Measurements from ENCODE around the gene SEH1L.

Gene SEH1L

DNA sequence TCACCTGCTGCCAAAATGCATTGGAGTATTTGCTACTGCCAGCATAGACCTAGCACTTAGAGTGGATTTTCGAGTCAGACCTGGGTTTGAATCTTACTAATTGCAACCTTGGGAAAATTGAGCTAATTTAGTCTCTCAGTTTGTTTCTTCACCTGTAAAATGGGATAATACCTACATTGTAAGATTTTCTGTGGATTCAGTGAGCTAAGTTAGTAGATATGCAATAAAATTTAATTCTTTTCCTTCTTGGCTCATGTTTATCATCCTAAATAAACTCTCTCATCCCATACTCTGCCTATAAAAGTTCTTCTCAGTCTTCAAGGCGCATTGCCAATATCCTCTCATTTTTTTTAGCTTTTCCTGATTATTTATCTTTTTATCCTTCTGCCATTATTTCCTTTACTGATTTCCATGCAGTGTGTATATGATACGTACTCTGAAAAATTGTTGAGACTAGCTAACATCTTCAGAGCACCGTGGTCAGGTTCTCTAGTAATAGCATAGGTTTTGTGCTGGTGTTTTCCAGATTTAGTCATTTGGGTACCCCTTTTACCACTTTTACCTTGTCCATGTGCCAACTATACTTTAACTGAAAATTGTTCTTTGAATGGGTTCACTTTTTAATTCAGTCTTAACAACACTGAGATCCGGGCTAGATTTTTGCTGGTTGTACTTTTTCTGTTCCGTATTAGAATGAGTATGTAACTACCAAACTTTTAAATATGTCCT, 50.7 kb downstream of the SEH1L start:
- H3K36me3 Mint-ChIP-seq: no peaks in the 10 kb centered on the region
- peak overlapping the region; percentile 13 for H3K4me3 Mint-ChIP-seq
- peaks cover 8% of the 10 kb centered on the region for H3K4me1 Mint-ChIP-seq
- ATAC-seq: peak; percentile 93
- H3K9me3 Mint-ChIP-seq: no peaks in the 10 kb centered on the region
- no peak for DNase-seq (ENCODE audit: low spot score in 2 of 2)
- H3K27ac Mint-ChIP-seq: peak overlapping the region; percentile 1

DNA sequence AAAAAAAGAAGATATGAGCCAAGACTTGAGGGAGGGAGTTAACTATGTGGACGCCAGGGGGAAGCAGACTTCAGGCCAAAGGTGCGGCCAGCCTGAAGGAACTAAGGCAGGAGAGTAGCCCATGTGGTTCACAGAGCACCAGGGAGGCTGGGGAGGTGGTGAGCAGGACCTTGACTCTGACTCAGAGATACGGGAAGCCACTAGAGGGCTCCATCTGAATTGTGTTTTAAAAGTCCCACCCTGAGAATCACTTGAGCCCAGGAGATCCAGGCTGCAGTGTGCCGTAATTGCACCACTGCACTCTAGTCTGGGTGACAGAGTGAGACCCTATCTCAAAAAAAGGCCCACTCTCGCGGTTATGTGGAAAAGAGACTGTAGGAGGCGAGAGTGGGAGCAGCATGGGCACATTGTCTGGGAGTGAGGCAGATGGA, 55.7 kb downstream of the SEH1L start:
- Mint-ChIP-seq H3K27ac (no peak overlapping the region), H3K4me3 (no peak overlapping the region), H3K4me1 (peaks cover 13% of the 10 kb centered on the region), H3K36me3 (peaks cover 16% of the 10 kb centered on the region), H3K9me3 (no peaks in the 10 kb centered on the region)
- no peak for DNase-seq (ENCODE audit: low spot score in 2 of 2)
- ATAC-seq: peak; percentile 63

DNA sequence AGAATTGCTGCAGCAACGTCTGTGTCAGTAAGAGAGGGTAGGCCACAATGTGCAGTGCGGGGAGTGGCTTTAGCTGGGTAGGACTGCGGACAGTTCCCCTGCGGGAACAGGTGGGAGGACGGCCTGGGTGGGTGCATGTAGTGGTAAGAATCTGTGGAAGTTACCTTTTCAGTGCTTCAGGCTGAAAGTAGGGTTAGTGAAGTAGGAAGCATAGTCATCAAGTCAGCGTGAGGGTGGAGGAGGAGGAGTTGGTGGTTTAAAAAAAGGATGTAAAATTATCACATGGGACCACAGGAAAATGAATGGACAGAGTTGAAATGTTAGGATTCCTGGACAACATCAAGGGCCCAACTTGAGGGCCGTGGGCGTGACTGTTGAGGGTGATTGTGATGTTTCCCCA, 56.6 kb downstream of the SEH1L start:
- no peak overlapping the region for H3K4me3 Mint-ChIP-seq
- no peak overlapping the region for H3K27ac Mint-ChIP-seq
- peaks cover 25% of the 10 kb centered on the region for H3K36me3 Mint-ChIP-seq
- no peak for DNase-seq (ENCODE audit: low spot score in 2 of 2)
- peaks cover 8% of the 10 kb centered on the region for H3K4me1 Mint-ChIP-seq
- H3K9me3 Mint-ChIP-seq: no peaks in the 10 kb centered on the region
- no peak for ATAC-seq

DNA sequence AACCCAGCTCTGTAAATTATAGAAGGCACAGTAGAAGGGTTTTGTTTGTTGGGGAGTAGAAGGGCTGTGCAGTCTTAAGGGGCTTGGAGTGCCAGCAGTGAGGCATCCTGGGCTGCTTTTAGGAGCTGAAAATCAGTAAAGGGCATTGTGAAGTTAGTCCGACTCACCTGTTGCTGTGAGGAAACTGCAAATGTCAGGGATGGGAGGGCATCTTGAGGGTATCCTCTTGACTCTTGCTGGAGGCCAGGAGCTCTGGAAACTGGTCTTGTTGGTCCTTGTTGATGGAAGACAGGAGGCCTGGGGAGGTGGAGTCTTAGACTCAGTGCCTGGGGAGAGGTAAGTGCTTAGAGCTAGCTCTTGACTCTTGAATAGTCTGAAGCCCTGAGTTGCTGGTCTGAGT, 57.5 kb downstream of the SEH1L start:
- no peaks in the 10 kb centered on the region for H3K9me3 Mint-ChIP-seq
- no peak overlapping the region for H3K27ac Mint-ChIP-seq
- no peak overlapping the region for H3K4me3 Mint-ChIP-seq
- H3K4me1 Mint-ChIP-seq: peaks cover 8% of the 10 kb centered on the region
- no peak for DNase-seq (ENCODE audit: low spot score in 2 of 2)
- H3K36me3 Mint-ChIP-seq: peaks cover 34% of the 10 kb centered on the region
- ATAC-seq: no peak

DNA sequence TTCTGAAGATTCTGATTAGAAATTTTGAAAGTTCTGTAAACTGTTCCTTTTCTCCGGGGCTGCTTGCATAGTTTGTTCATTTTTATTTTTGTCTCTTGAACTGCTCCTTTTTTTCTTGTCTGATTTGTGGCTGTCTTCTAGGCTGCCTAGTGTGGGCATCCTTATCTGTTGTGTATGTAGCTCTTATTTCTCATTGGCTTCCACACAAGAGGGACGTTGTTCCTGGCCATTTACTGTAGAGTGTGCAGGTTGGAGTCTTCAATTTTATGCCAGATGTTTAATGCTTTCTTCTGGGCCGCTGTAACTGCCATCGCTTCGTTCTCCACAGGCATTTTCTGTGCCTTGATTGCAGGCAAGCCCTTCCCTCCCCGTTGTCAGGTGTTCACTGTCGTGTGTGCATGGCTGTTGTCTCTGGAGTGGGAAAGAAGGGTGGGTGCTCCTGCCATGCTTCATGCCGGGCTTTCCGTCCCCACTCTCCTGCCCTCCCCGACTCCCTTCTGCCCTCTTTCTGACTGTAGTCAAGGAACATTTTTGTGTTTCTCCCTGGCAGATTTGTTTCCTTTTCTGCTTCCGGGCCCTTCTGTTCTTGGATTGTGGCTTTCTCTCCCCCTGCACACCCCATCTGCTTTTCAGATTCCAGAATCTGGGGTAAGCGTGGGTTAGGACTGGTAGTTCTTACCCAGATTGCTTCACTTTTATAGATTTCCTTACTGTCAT, 58.9 kb downstream of the SEH1L start:
- DNase-seq (ENCODE audit: low spot score in 2 of 2): no peak
- no peak overlapping the region for H3K4me3 Mint-ChIP-seq
- no peaks in the 10 kb centered on the region for H3K9me3 Mint-ChIP-seq
- H3K4me1 Mint-ChIP-seq: peaks cover 8% of the 10 kb centered on the region
- peaks cover 48% of the 10 kb centered on the region for H3K36me3 Mint-ChIP-seq
- no peak overlapping the region for H3K27ac Mint-ChIP-seq
- no peak for ATAC-seq

DNA sequence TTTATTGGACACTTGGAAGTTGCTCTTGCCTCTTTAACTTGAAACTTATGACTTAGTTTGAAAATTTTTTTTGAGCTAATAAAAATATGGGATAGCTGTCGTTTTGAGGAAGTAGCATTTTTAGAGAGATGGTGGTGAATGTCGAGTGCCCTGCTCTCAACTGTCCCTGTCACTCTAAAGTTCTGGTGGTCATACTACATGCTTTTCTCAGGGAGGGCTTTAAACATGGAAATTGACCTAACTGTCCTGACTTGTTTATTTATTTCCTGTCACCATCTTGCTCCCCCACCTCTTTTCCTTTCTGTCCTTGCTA, 59.4 kb downstream of the SEH1L start:
- ATAC-seq (no peak), DNase-seq (ENCODE audit: low spot score in 2 of 2) (no peak)
- Mint-ChIP-seq H3K36me3 (peaks cover 53% of the 10 kb centered on the region), H3K4me1 (peaks cover 8% of the 10 kb centered on the region), H3K27ac (no peak overlapping the region), H3K9me3 (no peaks in the 10 kb centered on the region), H3K4me3 (no peak overlapping the region)

DNA sequence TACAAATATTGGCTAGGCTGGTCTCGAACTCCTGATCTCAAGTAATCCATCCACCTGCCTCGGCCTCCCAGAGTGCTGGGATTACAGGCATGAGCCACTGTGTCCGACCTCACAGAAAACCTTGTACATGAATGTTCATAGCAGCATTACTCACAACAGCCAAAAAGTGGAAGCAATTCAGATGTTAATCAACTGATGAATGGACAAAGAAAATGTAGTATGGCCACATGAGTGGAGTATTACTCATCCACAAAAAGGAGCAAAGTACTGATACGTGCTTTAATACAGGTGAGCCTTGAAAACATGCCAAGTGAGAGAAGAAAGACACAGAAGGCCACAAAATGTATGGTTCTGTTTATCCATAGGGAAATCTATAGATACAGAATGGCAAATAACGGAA, 63.9 kb downstream of the SEH1L start:
- Mint-ChIP-seq H3K27ac (no peak overlapping the region), H3K4me3 (no peak overlapping the region), H3K9me3 (no peaks in the 10 kb centered on the region), H3K4me1 (peaks cover 3% of the 10 kb centered on the region), H3K36me3 (peaks cover 89% of the 10 kb centered on the region)
- ATAC-seq: no peak
- no peak for DNase-seq (ENCODE audit: low spot score in 2 of 2)

DNA sequence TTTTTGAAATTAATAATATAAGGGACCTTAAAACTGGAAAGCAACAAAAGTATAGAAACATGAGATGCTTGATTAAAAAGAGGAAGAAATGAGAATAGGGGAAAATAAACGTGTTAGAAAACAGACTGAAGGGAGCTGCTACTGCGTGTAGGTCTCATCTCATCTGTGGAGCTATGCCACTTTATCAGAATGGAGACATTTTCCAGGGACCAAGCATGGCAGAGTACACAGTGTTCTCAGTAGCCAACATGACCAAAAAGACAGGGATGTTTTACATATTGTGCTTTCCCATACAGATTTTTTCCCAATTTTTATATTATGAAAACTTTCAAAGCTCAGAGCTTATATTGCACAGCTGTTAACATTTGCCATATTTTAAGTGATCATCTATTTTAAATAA, 66.4 kb downstream of the SEH1L start:
- Mint-ChIP-seq H3K27ac (no peak overlapping the region), H3K4me3 (no peak overlapping the region), H3K36me3 (peaks cover 91% of the 10 kb centered on the region), H3K4me1 (no peaks in the 10 kb centered on the region), H3K9me3 (no peaks in the 10 kb centered on the region)
- no peak for ATAC-seq
- DNase-seq (ENCODE audit: low spot score in 2 of 2): no peak

DNA sequence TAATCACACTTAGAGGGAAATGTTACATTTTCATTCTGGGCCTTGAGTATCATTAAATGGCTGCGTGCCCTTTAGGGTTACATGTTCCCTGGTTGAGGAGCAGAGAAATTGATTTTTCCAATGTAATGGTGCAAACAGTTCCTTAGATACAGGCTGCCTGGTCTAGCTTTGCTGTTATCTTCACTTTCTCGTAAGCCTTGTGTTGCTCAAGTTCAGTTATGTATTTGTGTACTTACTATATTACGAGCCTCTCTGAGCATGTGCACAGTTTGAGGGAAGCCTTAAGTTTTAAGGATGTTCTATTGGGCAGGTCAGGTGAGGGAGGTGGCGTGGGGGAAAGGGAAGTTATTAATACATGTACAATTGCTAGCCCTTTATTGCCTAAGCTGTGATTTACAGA, 67.0 kb downstream of the SEH1L start:
- H3K9me3 Mint-ChIP-seq: no peaks in the 10 kb centered on the region
- H3K27ac Mint-ChIP-seq: no peak overlapping the region
- no peak for ATAC-seq
- no peak for DNase-seq (ENCODE audit: low spot score in 2 of 2)
- H3K4me1 Mint-ChIP-seq: peaks cover under 1% of the 10 kb centered on the region
- H3K36me3 Mint-ChIP-seq: peaks cover 91% of the 10 kb centered on the region
- no peak overlapping the region for H3K4me3 Mint-ChIP-seq

DNA sequence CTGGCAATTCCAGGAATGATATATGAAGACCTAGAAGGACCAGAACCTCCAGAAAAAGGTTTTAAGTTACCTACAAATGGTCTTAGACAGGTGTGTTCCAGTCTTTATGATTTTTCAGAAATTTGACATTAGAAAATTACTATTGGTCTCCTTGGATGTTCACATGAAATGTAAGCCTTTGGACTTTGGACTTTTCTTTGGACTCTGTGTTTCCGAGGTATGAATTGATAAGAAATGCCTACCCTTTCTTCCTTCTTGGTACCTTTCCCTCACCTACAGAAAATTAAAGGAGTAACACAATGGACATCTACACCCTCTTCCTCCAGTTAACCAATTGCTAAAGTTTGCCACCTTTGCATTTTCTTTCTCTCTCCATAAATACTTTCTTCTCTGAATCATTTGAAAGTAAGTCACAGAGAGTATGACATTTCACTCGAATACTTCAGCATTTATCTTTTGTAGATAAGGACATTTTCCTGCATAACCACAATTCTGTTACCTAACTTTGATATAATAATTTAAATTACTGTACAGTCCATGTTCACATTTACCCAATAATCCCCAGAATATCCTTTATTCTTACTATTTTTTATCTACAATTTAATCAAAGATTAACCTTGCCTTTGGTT, 69.5 kb downstream of the SEH1L start:
- Mint-ChIP-seq H3K9me3 (no peaks in the 10 kb centered on the region), H3K4me3 (no peak overlapping the region), H3K4me1 (peaks cover 10% of the 10 kb centered on the region), H3K27ac (no peak overlapping the region), H3K36me3 (peaks cover 91% of the 10 kb centered on the region)
- ATAC-seq (no peak), DNase-seq (ENCODE audit: low spot score in 2 of 2) (no peak)

DNA sequence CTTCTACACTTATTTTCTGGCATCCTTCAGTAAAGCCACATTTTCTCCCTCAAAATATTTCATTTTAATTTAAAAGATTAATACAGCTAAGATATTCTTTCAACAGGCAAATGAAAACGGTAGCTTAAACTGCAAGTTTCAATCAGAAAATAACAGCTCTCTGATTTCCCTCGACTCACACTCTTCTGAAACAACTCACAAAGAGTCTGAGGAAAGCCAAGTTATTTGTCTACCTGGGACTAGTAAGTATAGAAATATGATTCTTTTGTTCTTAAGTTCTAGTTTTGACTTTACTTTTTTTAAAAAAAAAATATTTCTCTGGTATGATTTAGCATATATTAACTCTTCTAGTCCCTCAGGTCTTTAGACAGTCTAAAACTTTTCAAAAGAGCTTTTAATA, 70.6 kb downstream of the SEH1L start:
- no peak overlapping the region for H3K27ac Mint-ChIP-seq
- no peak for ATAC-seq
- H3K4me3 Mint-ChIP-seq: no peak overlapping the region
- DNase-seq (ENCODE audit: low spot score in 2 of 2): no peak
- peaks cover 91% of the 10 kb centered on the region for H3K36me3 Mint-ChIP-seq
- no peaks in the 10 kb centered on the region for H3K9me3 Mint-ChIP-seq
- peaks cover 10% of the 10 kb centered on the region for H3K4me1 Mint-ChIP-seq

DNA sequence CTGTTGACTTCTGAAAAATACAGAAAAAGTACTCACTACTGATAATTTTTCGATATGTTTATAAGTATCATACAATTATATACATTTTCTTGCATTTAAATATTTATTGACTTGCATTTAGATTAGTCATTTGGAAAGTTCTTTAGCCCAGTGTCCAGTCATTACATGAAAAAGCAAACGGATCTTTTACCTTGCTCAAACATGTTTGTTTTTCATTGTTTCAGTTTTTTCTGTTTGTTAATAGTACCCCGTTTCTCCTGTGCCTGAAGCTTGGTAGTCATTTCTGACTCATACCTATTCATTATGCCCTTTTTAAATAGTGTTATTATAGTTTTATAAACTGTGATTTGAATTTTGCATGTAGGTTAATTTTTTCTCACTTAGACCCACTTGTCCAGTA, 71.5 kb downstream of the SEH1L start:
- Mint-ChIP-seq H3K9me3 (no peaks in the 10 kb centered on the region), H3K4me3 (no peak overlapping the region), H3K4me1 (peaks cover 10% of the 10 kb centered on the region), H3K27ac (peak overlapping the region; percentile 48), H3K36me3 (peaks cover 97% of the 10 kb centered on the region)
- no peak for DNase-seq (ENCODE audit: low spot score in 2 of 2)
- peak; percentile 79 for ATAC-seq

DNA sequence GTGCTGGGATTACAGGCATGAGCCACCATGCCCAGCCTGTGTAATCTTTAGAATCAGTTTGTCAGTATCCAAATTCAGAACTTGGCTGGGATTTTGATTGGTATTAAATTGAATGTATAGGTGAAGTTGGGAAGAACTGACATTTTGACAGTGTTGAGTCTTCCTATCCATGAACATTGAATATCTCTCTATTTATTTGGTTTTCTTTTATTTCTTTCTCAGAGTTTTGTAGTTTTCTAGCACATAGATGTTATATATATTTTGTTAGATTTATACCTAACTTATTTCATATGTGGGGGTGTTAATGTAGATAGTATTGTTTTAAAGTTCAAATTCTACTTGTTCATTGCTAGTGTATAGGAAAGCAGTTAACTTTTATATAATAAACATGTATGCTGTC, 74.8 kb downstream of the SEH1L start:
- DNase-seq (ENCODE audit: low spot score in 2 of 2) (no peak), ATAC-seq (no peak)
- Mint-ChIP-seq H3K9me3 (no peaks in the 10 kb centered on the region), H3K4me1 (peaks cover 17% of the 10 kb centered on the region), H3K27ac (no peak overlapping the region), H3K36me3 (peaks cover 96% of the 10 kb centered on the region), H3K4me3 (no peak overlapping the region)

DNA sequence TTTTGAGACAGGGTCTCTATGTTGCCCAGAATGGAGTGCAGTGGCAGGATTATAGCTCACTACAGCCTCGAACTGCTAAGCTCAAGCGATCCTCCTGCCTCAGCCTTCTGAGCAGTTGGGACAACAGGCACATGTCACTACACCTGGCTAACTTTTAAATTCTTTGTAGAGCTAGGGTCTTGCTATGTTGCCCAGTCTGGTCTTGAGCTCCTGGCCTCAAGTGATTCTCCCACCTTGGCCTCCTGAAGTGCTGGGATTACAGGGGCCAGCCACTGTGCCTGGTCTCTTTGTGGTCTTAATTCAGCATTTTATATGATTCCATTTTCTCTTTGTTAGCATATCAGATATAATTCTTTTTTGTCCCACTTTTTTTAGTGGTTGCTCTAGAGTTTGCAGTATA, 77.4 kb downstream of the SEH1L start:
- Mint-ChIP-seq H3K27ac (no peak overlapping the region), H3K4me3 (no peak overlapping the region), H3K4me1 (peaks cover 12% of the 10 kb centered on the region), H3K36me3 (peaks cover 96% of the 10 kb centered on the region), H3K9me3 (no peaks in the 10 kb centered on the region)
- no peak for ATAC-seq
- DNase-seq (ENCODE audit: low spot score in 2 of 2): no peak

DNA sequence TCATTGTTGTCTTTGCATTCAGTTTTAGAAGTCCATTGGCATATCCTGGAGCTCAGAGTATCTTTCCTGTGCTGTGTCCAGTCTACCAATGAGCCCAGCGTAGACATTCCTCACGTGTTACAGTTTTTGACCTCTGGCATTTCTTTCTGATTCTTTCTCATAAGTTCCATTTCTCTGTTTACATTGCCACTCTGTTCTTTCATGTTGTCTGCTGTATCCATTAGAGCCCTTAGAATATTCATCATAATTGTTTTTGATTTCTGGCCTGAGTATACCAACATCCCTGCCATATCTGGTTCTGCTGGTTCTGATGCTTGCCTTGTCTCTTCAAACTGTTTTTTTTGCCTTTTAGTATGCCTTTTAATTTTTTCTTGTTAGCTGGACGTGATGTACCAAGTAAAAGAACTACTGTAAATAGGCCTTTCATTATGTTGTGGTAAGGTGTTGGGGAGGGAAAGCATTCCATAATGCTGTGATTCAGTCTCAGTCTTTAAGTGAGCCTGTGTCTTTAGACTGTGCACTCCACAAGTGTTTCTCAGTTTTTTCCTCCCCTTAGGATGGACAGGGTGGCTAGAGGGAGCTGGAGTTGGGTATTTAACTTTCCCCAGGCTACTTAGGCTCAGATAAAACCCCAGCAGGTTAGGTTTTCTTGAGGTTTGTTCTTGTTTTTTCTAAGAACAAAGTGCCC, 78.9 kb downstream of the SEH1L start:
- no peak for DNase-seq (ENCODE audit: low spot score in 2 of 2)
- H3K27ac Mint-ChIP-seq: no peak overlapping the region

More for the DNA sequence above, 78.9 kb downstream of the SEH1L start:
- Mint-ChIP-seq H3K4me3 (no peak overlapping the region), H3K4me1 (peaks cover 13% of the 10 kb centered on the region), H3K36me3 (peaks cover 96% of the 10 kb centered on the region), H3K9me3 (no peaks in the 10 kb centered on the region)
- no peak for ATAC-seq
